Spleen (tissue), 3 donors: ENCODE measurements around the gene KEL.

Source experiments
- POLR2A ChIP-seq, 3 donors: fragments of 450-650 bp; IDR thresholded peaks; one replicate each; pipeline ENCODE4 v1.5.1; 2017; ENCODE audit warnings: antibody characterized with exemption in 3 of 3, mild to moderate bottlenecking in 1 of 3
- POLR2AphosphoS5 ChIP-seq, 3 donors: sonication (generic); formaldehyde crosslinking; IDR thresholded peaks; one replicate each; pipeline ENCODE4 v1.5.1; 2017; ENCODE audit warnings: antibody characterized with exemption in 3 of 3

DNA sequence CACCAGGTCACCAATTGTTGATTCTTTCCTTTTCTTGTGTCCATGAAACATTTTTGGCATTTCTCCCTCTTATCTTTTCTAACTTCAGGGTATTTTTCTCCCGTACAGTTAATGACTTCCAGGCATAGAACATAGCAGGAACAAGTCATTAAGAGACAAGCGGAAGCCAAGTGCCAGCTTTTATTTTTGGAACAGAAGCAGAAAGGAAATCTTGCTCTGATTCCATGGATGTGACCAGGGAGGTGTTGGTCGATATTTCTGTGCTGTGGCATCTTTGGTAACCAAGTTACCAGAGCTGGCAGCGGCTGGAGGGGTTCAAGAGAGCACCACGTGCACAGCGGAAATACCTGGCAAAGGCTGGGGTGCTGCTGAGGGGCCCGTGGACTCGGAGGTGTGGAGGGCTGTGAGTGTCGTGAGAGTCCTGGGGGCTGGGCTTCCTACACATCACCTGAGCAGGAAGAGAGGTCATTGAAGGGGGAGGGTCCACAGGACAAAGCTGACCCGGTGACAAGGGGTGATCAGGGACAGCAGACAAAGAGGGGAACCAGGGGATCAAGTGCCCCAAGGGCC is 21.1 kb downstream of the KEL start:
- no peak for TF ChIP-seq POLR2AphosphoS5 (IDR thresholded peaks at IDR 0.05)
- TF ChIP-seq POLR2A (IDR thresholded peaks at IDR 0.05), result no peak
